Skeletal muscle tissue (tissue), 4 donors: Measurements from ENCODE around the gene TNNC1. TPM values are rescaled to one million over a fixed set of nuclear protein-coding genes. Genes with fewer than 3 reads are reported as not detected.

Source experiments
- H3K27ac ChIP-seq: one replicate; pipeline ENCODE4 v1.7.0; 2013; ENCODE audit warnings: mild to moderate bottlenecking, low read depth, low read length, inconsistent platforms
- H3K27me3 ChIP-seq, 3 donors: one replicate each; pipeline ENCODE4 v1.7.0; 2013; ENCODE audit warnings: low read length in 3 of 3; ENCODE audit not compliant: control insufficient read depth in 3 of 3, insufficient read depth in 3 of 3
- H3K36me3 ChIP-seq, 3 donors: one replicate each; pipeline ENCODE4 v1.7.0; 2013; ENCODE audit warnings: low read length in 3 of 3; ENCODE audit not compliant: control insufficient read depth in 3 of 3, insufficient read depth in 3 of 3
- H3K4me1 ChIP-seq, 3 donors: one replicate each; pipeline ENCODE4 v1.7.0; 2013; ENCODE audit warnings: low read length in 3 of 3, mild to moderate bottlenecking in 3 of 3; ENCODE audit not compliant: control insufficient read depth in 3 of 3, insufficient read depth in 3 of 3
- H3K4me3 ChIP-seq, 3 donors: one replicate each; pipeline ENCODE4 v1.7.0; 2013; ENCODE audit warnings: low read length in 3 of 3
- H3K9ac ChIP-seq, 3 donors: one replicate each; pipeline ENCODE4 v1.7.0; 2013; ENCODE audit warnings: low read length in 3 of 3, mild to moderate bottlenecking in 3 of 3, moderate library complexity in 2 of 3, low read depth in 1 of 3
- H3K9me3 ChIP-seq, 3 donors: one replicate each; pipeline ENCODE4 v1.7.0; 2013; ENCODE audit warnings: low read length in 3 of 3; ENCODE audit not compliant: control insufficient read depth in 3 of 3
- total RNA-seq: library from RNA; depleted of rRNA; stranded (reverse); fragments of >200 nt; gene quantifications from one replicate; pipeline ENCODE4 v1.2.3, GENCODE V29; 2014
- donor health status: Osteomylitis.

The TNNC1 gene
- total RNA-seq, 1 donor from 2014 or later, result 461 TPM

GRCh38 chr3:52432691-52433141 lies 21.1 kb downstream of the TNNC1 start:
- H3K27me3 ChIP-seq, result no peaks in the 10 kb centered on the region
- no peak overlapping the region for H3K4me3 ChIP-seq
- peak overlapping the region in 1 of 3 donors; percentile 33 for H3K9ac ChIP-seq
- H3K27ac ChIP-seq, result peak overlapping the region; percentile 19
- H3K36me3 ChIP-seq, result peaks cover 0 to 2% (median 0%) of the 10 kb centered on the region in 3 donors
- H3K9me3 ChIP-seq, result no peaks in the 10 kb centered on the region
- peaks cover 21 to 45% (median 28%) of the 10 kb centered on the region in 3 donors for H3K4me1 ChIP-seq

- Histone ChIP-seq H3K4me3 (no peak overlapping the region), H3K4me1 (peaks cover 21 to 45% (median 28%) of the 10 kb centered on the region in 3 donors), H3K27me3 (no peaks in the 10 kb centered on the region), H3K9me3 (no peaks in the 10 kb centered on the region), H3K9ac (peak overlapping the region in 1 of 3 donors; percentile 33), H3K36me3 (no peaks in the 10 kb centered on the region), H3K27ac (peak overlapping the region; percentile 19)
Measured at GRCh38 chr3:52432225-52432624, 21.6 kb downstream of the TNNC1 start.

- peak overlapping the region; percentile 25 for H3K27ac ChIP-seq
- no peaks in the 10 kb centered on the region for H3K9me3 ChIP-seq
- no peak overlapping the region for H3K4me3 ChIP-seq
- H3K36me3 ChIP-seq, result no peaks in the 10 kb centered on the region
- H3K4me1 ChIP-seq, result peaks cover 21 to 41% (median 28%) of the 10 kb centered on the region in 3 donors
- H3K9ac ChIP-seq, result no peak overlapping the region
- no peaks in the 10 kb centered on the region for H3K27me3 ChIP-seq
Measured at GRCh38 chr3:52431459-52432223, 22.2 kb downstream of the TNNC1 start.

- no peaks in the 10 kb centered on the region for H3K36me3 ChIP-seq
- no peaks in the 10 kb centered on the region for H3K27me3 ChIP-seq
- peaks cover 21 to 39% (median 28%) of the 10 kb centered on the region in 3 donors for H3K4me1 ChIP-seq
- H3K4me3 ChIP-seq, result no peak overlapping the region
- no peaks in the 10 kb centered on the region for H3K9me3 ChIP-seq
- H3K9ac ChIP-seq, result peak overlapping the region in 1 of 3 donors; percentile 32
- H3K27ac ChIP-seq, result no peak overlapping the region
Measured at GRCh38 chr3:52430416-52430810, 23.4 kb downstream of the TNNC1 start.

- H3K9me3 ChIP-seq, result no peaks in the 10 kb centered on the region
- peak overlapping the region in 1 of 3 donors; percentile 32 for H3K9ac ChIP-seq
- peaks cover 21 to 39% (median 28%) of the 10 kb centered on the region in 3 donors for H3K4me1 ChIP-seq
- H3K4me3 ChIP-seq, result no peak overlapping the region
- H3K36me3 ChIP-seq, result no peaks in the 10 kb centered on the region
- H3K27me3 ChIP-seq, result no peaks in the 10 kb centered on the region
- no peak overlapping the region for H3K27ac ChIP-seq
Measured at GRCh38 chr3:52429779-52430415, 23.9 kb downstream of the TNNC1 start.

GRCh38 chr3:52429031-52429430 lies 24.8 kb downstream of the TNNC1 start:
- H3K27me3 ChIP-seq, result no peaks in the 10 kb centered on the region
- H3K4me1 ChIP-seq, result peaks cover 21 to 38% (median 28%) of the 10 kb centered on the region in 3 donors
- no peak overlapping the region for H3K9ac ChIP-seq

GRCh38 chr3:52428151-52429005 lies 25.5 kb downstream of the TNNC1 start:
- H3K9ac ChIP-seq, result no peak overlapping the region
- no peaks in the 10 kb centered on the region for H3K27me3 ChIP-seq
- peaks cover 17 to 32% (median 24%) of the 10 kb centered on the region in 3 donors for H3K4me1 ChIP-seq
- H3K4me3 ChIP-seq, result no peak overlapping the region
- no peaks in the 10 kb centered on the region for H3K9me3 ChIP-seq
- H3K36me3 ChIP-seq, result no peaks in the 10 kb centered on the region
- peak overlapping the region; percentile 4 for H3K27ac ChIP-seq

More at GRCh38 chr3:52429031-52429430, 24.8 kb downstream of the TNNC1 start:
- peak overlapping the region; percentile 4 for H3K27ac ChIP-seq
- H3K9me3 ChIP-seq, result no peaks in the 10 kb centered on the region
- H3K4me3 ChIP-seq, result no peak overlapping the region
- H3K36me3 ChIP-seq, result no peaks in the 10 kb centered on the region

- H3K4me3 ChIP-seq, result no peak overlapping the region
- no peak overlapping the region for H3K9ac ChIP-seq
- peaks cover 0 to 7% (median 5%) of the 10 kb centered on the region in 3 donors for H3K36me3 ChIP-seq
Measured at GRCh38 chr3:52423173-52423572, 30.7 kb downstream of the TNNC1 start.

GRCh38 chr3:52422669-52423068 lies 31.2 kb downstream of the TNNC1 start:
- H3K36me3 ChIP-seq, result peaks cover 0 to 7% (median 5%) of the 10 kb centered on the region in 3 donors
- no peak overlapping the region for H3K9ac ChIP-seq
- no peak overlapping the region for H3K27ac ChIP-seq
- H3K27me3 ChIP-seq, result no peaks in the 10 kb centered on the region
- no peaks in the 10 kb centered on the region for H3K4me1 ChIP-seq
- H3K9me3 ChIP-seq, result no peaks in the 10 kb centered on the region
- no peak overlapping the region for H3K4me3 ChIP-seq

More at GRCh38 chr3:52423173-52423572, 30.7 kb downstream of the TNNC1 start:
- Histone ChIP-seq H3K4me1 (no peaks in the 10 kb centered on the region), H3K27me3 (no peaks in the 10 kb centered on the region), H3K9me3 (no peaks in the 10 kb centered on the region), H3K27ac (no peak overlapping the region)
